G401 (cell line): ENCODE results near the gene GALNTL6. TPM values are rescaled to one million over a fixed set of nuclear protein-coding genes. Genes with fewer than 3 reads are reported as not detected.
A peak's percentile ranks its signal among the peaks of the same experiment; 100 is the strongest.

Experiments used
- DNase-seq: peaks from one replicate; pipeline ENCODE4 v3.0.0-alpha.2; 2015; ENCODE audit warnings: low spot score
- in situ Hi-C: cut with HindIII; loops from 2 replicates; pipeline ENCODE4 v1.10.0; 2016; ENCODE audit warnings: low sequenced_read_pairs, mixed read lengths
- total RNA-seq: library from RNA; depleted of rRNA; stranded (reverse); fragments of >200 nt; shearing (Covaris generic); gene quantifications from 2 replicates; pipeline ENCODE4 v1.2.3, GENCODE V29; 2014

GALNTL6 gene
- total RNA-seq, 1 experiment from 2014 or later, result not detected

DNA sequence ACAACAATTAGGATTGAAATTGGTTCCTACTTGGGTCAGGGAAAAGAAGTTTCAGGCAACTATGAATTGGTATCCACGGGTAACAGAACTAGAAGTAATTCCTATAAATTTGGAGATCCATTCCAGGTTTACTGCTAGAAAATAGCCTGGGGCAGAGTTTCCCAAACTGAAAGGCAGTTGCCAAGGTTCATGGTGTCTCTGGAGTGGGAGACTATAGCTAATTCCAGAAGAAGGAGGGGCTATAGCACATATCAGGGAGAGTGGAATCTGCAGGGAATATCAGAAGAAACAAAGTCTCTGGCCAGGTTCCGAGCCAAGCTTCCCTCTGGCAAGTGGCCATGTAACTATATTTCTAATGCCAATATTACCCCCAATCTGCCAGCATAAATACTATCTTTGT lies 166.3 kb downstream of the GALNTL6 start:
- in situ Hi-C loops, result no loop called here
- DNase-seq, result no peak

DNA sequence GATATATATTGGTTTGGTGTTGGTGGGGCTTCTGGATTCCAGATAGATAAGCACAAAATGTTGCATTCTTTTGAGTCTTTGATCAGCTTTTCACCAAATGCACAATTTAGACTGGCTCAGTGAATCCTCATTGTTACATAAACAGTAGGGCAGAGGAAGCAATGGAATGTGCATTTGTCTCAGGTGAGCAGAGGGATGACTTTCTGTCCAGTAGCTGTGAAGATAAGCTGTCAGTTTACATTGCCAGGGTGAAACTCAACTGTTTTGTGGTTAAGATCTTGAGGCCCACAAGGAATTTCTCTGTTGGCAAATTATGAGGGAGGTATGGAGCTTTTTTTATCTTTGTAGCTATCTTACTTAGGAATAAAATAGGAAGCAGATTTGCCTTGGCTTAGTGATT lies 168.0 kb downstream of the GALNTL6 start:
- in situ Hi-C loops, result no loop called here

DNA sequence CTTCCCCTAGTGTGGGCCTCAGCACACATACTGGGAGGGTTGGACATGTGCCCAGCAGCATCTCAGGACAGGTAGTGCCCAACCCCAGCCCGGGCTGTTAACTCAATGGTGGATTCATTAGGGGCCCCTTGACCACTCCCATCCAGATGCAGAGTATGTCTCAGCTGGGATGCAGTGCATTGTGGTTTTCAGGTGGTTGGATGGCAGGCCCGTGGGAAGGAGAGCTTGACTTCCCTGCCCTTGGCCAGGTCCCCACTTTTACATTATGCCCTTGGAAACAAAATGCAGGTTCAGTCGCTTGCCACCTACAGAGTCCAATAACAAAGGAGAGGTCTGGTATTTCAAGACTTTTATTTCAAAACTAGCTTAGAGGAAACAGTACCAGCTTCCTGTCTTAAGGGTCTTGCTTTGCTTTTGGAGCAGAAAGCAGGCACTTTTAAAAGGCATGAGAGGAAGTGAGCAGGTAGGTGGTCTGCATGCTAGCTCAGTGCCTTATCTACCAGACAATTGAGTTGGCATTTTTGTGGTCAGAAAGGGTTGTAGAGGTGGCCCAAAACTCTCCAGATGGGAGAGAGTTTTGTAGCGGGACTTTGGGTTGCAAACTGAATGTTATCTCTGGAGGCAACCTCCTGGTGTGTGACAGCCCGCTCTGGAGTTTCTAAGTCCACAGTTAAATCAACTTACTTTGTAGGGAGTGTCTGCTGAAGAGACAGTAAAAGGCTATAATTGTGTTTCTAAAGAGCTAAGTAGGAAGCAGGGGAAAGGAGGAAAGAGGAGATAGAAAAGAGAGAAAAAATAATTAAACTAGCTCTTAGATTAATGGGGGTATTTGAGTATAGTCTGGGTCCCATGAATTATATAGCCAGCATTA lies 171.0 kb downstream of the GALNTL6 start:
- in situ Hi-C loops, result no loop called here
- no peak for DNase-seq

More for the DNA sequence above, 168.0 kb downstream of the GALNTL6 start:
- no peak for DNase-seq

DNA sequence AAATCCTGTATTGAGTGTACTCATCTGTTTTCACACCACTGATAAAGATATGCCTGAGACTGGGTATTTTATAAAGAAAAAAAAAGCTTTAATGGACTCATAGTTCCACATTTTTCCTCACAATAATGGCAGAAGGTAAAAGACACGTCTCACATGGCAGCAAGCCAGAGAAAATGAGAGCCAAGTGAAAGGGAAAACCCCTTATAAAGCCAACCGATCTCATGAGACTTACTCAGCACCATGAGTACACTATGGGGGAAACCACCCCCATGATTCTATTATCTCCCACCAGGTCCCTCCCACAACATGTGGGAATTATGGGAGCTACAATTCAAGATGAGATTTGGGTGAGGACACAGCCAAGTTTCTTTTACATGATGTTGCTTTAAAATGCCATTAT lies 171.9 kb downstream of the GALNTL6 start:
- DNase-seq, result no peak
- in situ Hi-C loops, result no loop called here

DNA sequence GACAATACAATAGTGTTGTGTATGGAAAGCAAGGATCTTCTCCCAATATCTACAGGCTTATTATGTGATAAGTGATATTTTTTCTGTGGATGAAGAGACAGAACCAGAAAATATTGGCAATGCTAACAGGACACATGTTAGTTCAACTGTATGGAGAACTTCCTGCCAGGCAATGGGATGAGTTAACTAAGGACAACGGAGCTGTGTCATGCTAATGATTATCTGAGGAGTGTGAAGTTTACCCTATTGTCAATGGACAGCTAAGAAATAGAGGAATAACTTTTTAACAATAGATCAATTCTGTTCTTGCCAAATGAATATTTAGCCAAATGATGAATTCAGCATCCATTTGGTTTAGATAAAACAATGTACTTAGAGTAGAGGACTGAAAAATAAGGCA lies 180.0 kb downstream of the GALNTL6 start:
- in situ Hi-C loops, result no loop called here
- no peak for DNase-seq

DNA sequence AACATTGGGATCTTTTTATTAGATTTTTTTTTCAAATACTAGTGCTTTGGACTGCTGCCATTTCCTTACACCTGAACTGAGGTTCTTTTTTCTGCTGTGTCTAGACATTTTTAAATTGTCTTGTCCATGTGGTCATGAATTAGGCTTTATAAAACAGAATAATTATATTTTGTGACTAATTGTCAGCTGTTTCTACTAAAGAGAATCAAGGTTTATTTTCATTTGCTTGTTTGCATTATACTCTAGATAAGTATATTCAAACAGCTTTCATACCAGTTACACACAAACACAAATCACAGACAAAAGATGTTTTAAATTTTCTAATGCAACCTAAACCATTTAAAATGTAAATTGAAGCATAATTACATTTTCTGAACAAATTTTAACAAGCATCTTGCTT lies 194.7 kb downstream of the GALNTL6 start:
- in situ Hi-C loops, result no loop called here
- DNase-seq, result no peak

DNA sequence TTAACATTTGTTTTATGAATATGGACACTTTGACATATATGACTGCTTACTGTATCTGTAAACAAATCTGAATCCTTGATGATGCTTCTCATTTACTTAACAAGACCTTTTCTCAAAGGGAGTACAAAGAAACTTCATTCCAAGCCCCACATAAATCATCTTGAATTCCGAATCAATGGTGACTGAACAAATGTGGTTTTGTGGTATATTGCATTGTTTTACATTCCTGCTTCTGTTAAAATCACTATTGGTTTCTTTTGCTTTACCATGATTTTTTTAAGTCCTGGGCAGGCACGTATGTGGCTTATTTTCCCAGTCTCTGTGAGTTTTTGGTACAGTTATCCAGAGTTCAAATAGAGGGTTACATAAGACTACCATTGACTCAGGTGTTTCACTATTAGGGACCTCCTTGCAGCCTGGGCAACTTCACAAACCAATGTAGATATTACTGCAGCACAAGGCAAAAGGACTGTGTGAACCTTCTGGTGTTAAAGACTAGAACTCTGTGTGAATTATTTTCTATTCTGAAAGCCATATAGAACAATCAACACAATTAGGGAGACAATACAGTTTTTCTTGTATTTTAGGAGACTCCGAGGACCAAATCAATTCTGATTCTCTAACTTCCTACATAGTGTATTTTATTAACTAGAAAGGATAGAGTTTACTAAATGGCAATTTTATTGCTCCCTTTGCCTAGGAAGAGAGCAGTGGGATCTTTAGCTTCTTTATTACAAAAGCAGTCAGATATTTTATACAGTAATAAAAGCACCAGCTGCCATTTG lies 196.4 kb downstream of the GALNTL6 start:
- in situ Hi-C loops, result no loop called here
- no peak for DNase-seq

DNA sequence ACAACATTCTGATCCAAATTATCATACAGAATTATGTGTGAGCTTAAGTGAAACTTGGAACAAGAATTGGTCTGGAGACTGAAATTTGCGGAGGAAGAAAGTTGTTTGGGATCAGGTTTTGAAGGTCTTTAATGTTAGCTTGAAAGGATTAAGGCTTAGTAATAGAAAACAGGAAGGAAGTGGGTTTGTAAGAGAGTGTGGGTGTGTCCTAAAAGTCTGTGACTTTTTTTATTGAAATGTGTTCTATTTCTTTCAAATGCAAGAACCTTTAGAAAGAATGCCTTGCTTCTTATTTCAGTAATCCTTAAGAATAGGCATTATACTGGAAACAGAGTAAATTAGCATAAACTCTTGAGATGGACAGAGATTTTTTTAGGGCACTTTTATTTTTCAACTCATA lies 198.0 kb downstream of the GALNTL6 start:
- in situ Hi-C loops, result no loop called here
- DNase-seq, result no peak

DNA sequence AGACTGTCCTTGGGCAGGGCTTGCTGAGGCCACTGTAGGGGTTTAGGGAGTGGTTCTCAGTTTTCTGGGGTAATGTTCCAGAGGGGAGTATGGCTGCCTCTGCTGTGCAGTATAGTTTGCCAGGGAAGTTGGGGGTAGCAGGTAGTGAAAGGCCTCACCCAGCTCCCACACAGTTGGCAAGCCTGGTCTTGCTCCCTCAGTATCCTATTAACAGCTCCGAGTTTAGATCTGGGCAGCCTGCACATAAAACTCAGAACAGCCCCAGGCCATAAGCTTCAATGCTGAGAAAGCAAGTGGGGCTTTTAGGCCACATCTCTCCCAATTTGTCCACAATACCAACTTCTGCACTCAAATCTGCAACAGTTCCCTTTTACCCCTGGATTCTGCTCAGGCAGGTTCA lies 205.2 kb downstream of the GALNTL6 start:
- in situ Hi-C loops, result no loop called here

DNA sequence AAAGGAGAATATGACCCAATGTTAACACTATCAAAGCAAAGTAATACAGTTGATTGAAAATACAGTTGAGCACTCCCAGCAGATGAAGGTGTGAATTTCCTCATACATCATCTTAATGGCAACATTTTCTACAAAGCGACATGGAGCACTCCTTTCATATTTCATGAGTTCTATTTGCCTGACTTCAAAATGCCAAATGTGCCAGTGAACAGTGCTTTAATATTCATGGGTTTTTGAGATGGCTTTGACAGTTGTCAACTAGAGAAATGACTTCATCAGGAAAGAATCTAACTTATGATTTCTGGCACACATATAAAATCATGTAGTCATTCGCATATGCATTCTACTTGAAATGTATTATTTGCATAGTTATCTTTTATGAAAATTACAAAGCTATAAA lies 222.4 kb downstream of the GALNTL6 start:
- no peak for DNase-seq
- in situ Hi-C loops, result no loop called here

More for the DNA sequence above, 205.2 kb downstream of the GALNTL6 start:
- DNase-seq, result no peak

DNA sequence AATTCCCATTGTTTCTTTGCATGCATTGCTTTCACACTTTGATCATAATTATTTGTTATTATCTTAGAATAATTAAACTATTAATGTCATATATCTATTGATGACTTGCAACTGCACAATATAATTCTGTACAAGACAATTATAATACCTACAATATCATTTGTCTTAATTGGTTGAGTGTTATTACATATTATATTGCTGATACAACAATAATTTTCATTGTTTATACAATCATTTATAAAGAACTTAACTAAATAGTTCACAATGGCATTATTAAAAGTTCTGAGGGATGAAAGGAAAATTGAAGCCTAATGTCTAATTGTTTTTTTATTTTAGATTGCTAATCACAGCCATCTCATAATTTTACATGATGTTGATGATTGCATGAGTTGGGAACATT lies 227.6 kb downstream of the GALNTL6 start:
- in situ Hi-C loops, result no loop called here
- no peak for DNase-seq

DNA sequence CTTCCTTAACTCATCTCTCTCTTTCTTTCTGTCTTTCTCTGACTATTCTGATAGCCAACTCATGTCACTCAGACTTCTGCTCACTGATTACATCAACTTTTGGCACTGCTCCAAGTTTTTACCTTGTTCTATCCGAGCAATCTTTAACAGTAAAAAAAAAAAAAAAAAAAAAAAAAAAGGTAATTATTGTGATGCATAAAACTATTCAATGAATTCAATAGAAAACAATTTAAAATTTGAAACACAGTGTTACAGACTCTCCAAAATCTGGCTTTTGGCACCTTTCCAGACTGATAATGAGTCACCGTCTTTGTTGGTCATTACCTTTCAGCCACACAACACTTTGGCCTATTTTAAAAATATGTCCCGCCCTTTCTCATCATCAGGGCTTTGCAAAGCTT lies 229.5 kb downstream of the GALNTL6 start:
- in situ Hi-C loops, result no loop called here
- DNase-seq, result peak; percentile 11

DNA sequence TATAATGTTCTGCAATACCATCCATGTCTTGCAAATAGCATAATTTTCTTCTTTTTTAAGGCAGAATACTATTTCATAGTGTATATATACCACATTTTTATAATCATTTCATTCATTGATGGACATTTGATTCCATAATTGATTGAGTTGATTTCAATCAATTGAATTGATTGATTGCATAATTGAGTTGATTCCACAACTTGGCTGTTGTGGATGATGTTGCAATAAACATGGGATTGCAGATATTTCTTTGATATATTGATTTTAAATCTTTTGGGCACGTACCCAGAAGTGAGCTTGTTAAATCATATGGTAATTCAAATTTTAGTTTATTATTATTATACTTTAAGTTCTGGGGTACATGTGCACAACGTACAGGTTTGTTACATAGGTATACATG lies 232.8 kb downstream of the GALNTL6 start:
- no peak for DNase-seq
- in situ Hi-C loops, result no loop called here

DNA sequence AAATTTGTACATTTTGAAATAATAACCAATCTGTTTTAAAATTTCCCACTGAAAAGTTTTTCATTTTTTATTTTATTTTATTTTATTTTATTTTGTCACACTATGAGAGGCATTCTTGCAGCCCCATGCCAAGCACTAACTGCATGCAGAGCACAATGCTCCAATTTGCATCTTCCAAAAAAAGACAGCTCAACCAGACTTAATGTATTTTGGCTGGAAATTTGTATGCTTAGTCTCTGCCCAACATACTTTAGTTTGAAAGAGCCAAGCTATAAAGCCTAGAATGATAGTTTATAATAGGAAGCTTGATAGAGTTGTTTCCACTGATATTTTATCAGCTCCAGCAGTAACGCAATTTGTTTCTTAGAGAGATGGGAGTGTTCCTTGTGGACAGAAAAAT lies 235.5 kb downstream of the GALNTL6 start:
- in situ Hi-C loops, result no loop called here
- DNase-seq, result no peak

DNA sequence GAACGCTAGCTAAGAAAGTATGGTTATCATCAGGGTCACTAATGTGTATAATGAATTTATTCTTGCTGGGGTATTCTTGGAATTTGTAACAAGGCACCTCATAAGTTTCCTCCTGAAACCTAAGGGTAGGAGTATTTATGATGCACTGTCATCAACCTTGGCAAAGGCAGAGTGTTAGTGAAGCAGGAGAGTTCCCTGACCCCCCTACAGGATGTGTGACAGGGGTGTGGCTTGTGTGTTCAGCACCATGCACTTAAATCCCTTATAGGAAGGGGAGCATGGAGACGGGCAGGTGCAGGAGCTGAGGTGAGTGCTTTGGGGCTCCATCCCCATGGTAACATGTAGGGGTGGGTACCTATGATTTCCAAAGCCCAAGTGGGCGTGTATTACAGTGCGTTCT lies 237.7 kb downstream of the GALNTL6 start:
- in situ Hi-C loops, result no loop called here
- DNase-seq, result no peak

DNA sequence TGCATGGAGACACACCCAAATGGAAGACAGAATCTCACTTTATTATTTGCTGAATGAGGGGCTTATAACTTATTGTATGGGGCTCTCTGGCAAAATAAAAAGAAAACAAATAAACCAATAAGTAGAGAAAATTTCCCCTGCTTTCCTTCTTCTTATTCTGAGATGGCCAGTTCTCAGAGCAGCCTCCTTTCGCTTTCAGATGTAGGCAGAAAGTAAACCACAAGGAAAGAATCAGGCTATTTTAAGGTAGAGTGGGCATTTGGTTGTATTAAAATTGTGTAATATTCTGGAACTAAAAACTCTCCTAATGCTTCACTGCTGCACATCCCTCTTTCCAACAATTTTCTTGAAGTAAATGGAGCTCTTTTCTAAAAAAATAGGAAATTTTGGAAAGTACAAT lies 241.8 kb downstream of the GALNTL6 start:
- in situ Hi-C loops, result no loop called here
- DNase-seq, result no peak

DNA sequence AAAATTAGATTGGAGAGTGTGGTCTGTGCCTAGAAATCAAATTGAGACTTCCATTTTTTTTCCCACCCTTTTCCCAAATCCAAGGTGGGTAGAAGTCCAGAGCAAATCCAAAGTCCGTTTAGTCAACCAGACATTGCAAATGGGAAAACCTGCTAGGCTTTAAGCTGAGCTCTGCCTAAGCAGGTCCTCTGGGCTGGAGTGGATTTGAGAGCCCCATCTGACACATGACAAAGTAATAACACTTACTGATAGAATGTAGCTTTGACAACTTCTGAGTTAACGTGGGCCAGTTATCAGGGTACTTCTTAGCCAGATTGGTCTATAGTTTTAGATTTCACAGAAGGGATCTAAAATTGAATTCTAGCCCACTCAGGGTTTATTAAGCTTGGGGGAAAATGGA lies 242.3 kb downstream of the GALNTL6 start:
- DNase-seq, result no peak
- in situ Hi-C loops, result no loop called here

DNA sequence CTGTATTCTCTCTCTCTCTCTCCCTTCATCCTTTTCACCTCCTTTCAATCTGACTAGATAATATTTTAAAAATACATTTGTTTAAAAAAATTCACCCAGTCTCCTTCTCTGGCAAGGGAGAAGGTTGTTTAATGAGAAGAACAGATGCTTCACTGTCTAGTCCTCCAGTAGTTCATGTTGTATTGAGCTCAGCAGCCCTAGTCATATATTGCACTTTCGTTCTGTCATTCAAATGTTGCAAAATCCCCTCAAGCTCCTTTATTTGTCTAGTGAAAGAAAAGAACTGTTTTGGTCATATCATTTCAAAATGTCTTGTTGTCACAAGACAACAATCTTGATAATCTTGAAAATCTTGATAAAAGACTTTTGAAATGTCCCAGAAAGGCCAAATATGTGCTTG lies 248.0 kb downstream of the GALNTL6 start:
- no peak for DNase-seq
- in situ Hi-C loops, result no loop called here

DNA sequence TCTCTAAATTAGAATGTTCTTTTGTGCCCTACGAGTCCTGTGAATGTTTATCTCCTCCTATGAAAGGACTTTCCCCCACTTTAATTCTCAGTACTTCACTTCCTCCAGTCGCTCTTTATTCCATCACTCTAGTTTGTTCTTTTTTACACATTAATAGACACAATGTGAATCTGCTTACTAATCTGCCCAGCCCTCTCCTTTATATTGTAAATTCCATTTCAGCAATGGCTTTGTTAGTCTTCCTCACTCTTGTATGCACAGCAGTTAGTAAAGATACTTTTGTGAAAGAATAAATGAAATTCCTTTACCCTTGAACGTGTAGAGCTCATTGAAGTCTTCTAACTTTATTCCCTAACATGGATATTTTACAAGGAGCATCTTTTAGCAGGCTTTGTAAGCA lies 255.3 kb downstream of the GALNTL6 start:
- in situ Hi-C loops, result no loop called here
- DNase-seq, result no peak

DNA sequence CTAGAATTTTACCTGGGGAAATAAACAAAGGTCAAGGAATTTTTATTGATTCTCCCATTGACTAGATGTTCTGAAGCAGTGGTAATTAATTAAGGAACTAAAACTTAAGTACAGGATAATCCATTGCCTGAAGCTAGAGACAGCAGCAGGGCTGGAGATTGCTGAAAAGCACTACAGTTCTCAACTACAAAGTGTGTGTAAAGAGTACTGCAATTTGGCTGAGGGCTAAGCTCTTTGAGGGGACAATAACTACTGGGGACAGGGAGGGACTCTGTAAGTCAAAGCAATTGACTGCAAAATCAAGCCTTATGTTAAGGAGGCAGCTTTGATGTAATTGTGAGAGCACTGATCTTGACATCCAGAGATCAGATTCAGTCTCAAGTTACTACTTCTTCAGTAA lies 260.4 kb downstream of the GALNTL6 start:
- in situ Hi-C loops, result no loop called here
- DNase-seq, result no peak

DNA sequence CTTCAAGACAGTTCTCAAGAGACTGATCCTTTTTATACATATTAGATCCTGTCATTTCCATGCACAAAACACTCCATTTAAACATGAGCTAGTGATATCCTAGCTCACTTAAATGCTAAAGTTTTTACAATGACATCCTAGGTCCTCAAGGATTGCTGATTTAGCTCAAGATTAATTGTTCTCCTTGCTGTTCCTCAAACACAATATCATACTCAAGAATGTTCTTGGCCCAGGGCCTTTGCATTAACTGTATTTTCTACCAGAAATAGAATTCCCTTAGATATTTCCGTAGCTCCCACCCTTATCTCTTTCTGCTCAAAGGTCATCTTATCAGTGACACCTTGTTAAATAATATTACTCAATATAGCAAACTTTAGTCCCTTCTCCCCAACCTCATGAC lies 270.1 kb downstream of the GALNTL6 start:
- in situ Hi-C loops, result no loop called here
- DNase-seq, result no peak
